HG02678 (cell line): Measurements from ENCODE around the gene ABHD12.

Experiments
- ATAC-seq: cut with Tn5 transposase; IDR thresholded peaks from one replicate; pipeline ENCODE4 v1.9.1; 2021; ENCODE audit warnings: mild to moderate bottlenecking, moderate library complexity; ENCODE audit not compliant: unreplicated experiment

Gene ABHD12

DNA sequence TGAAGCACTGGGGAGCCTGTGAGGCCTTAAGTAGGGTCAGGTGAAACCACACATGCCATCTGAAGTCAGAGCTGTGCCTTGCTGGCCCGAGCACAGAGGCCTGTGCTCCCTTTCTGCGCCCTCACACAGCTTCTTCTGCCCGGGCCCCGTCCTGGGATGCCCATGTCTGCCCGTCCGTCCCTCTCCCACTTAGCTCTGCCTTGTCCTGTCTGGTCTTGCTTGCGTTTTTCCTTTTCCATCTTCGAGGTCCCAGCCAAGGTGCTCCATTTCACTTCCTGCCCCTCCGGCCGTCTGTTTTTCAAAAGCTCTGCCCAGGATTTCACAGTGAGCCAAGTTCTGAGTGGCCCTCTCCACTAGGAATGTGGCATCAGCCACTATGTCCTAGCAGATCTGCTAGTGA, 97.1 kb downstream of the ABHD12 start:
- no peak for ATAC-seq

DNA sequence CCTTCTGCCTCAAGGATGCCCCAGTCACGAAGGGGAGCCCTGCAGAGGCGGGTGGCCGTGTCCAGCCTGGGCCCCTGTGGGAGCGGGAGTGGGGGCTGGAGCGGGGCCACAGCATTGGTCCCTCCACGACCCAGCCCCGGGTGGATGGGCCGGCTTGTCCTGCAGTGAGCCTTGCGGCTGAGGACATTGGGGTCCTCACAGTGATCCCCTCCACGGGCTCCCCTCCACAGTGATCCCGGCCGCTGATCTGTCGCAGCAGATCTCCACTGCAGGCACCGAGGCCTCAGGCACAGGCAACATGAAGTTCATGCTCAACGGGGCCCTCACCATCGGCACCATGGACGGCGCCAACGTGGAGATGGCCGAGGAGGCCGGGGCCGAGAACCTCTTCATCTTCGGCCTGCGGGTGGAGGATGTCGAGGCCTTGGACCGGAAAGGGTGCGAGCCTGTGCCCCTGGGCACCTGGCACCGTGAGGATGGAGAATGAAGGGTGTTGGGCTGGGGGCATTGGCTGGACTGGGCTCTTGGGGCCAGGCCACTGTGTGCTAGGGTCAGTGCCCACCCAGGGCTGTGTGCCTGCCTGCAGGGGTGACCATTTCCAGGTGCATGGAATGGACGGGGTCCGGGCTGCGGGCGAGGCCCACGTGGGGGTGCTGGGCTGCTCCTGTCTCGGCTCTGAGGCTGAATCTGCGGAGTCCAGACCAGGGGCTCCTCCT, 98.3 kb downstream of the ABHD12 start:
- no peak for ATAC-seq

DNA sequence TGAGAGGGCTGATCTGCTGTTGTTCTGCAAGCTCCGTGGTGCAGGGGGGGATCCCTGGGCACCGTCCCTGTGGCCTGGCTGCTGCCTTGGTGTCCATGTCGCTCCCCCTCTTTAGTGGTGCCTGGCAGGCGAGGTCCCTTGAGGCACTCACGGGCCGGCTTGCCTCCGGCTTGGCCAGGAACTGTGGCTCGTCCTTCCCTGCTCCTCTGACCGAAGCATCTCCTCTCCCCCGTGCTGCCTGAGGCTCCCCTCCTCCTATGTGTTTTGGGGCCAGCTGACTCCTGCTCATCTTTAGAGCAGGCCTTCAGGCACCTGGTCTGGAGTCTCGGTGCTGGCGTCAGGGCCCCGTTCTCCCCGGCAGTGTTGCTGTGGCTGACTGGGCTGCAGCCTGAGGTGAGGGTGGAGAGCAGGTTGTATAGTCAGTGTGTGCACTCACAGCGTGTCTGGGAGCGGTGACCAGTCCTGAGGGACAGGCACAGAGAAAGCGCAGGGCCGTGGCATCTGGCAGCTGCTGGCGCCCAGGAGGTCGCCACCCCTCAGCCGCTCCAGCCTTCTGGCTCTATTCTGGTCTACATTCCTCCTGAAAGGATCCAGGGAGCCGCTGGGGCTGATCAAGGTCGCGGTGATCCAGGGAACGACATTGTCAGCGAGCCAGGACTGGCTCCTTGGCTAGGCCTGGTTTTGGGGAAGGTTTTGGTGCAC, 99.1 kb downstream of the ABHD12 start:
- no peak for ATAC-seq

DNA sequence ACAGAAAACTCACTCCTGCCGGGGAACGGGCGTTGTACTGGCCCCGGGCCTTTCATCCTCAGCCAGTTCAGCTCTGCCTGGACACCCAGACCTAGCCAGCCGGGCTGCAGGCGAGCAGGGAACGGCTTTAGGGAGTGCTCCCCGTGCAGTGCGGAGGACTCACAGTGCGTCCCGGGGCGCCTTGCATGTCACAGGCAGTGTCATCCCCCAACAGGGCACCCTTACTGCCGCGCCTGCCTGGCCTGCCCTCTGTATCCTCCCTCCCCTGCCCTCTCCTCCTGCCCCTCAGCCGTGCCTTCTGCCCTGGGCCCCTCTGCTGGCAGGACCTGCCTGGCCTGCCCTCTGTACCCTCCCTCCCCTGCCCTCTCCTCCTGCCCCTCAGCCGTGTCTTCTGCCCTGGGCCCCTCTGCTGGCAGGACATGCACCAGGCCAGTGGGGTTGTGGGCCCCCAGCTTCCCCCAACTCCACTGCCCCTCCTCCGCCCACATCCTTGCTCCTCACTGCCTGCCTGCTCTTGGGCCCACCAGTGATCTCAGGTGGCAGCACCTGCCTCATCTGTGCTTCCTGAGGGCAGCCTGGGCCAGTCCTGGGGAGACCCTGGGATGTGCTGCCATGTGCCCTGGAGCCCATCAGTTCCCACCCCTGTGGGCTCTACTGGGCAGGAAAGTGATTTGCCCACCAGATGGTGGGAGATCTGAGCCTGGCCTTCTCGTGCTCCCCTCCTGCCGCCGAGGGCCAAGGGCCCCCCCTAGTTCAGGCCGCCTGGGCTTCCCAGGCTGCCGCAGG, 99.8 kb downstream of the ABHD12 start:
- no peak for ATAC-seq

DNA sequence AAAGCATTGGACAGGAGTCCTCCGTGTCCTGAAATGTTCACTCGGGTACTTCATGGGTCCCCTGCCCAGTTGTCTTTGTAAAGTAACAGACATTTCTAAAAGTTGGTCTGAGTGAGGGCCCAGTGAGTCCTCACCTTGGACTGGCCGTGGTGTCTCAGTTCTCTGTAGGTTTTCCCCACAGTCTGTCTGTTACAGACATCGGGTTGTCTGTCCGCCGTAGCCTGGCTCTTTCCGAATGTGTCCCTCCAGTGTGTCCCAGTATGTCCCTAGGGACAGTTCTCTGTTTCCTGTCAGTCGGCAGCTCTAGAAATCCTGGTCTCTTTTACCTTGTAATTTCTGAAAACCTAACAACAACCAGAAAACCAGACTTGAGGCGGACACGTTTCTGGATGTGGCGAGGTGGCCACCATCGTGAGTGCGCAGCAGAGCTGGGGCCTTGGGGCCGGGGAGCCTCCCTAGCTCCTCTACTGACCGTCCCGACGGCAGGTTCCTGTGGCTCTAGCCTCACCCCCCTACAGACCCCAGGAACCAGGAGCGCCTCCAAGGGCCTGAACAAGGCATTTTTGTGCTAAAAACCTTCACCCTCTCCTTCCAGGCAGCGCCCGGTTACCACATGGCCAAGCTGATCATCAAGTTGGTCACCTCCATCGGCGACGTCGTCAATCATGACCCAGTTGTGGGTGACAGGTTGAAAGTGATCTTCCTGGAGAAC, 100.6 kb downstream of the ABHD12 start:
- ATAC-seq, result no peak

DNA sequence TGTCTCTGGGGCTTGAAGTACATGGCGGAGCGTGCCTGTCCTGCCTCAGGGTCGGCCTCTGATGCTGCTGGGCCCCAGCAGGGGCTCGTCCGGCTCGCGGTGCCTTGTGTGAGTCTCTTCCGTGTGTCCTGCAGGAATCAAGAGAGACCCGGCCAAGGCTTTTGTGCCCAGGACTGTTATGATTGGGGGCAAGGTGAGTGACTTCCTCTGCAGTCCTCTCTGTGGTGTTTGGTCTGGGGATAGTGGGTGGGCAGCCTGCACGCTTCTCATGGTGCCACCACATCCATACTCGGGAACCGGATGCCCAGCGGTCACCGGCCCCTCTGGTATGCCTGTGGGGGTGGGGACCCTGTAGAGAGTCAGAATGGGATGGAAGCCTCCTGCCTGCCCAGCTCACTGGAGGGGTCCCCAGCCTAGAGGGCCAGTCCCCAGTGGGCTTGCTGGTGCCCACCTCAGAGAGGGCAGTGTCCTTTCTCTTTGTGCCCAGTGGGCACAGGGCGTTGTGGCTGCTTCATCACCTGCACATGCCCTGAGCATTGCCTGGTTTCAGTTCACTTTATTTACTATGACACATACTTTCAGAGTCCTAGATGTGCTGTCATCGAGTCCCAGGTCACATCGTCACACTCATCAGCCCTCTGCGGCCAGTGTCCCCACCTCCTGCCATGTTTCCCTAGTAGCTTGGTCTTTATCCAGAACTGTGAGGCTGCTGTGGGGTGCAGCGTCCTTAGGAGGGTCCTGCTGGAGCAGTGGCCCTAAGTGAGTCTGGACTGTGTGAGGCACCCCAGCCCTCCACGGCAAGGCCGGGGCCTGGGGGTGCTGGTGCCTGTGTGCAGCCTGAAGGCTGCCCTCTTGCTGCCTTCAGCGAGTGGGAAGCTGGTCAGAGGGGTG, 102.1 kb downstream of the ABHD12 start:
- ATAC-seq, result peak; percentile 95

DNA sequence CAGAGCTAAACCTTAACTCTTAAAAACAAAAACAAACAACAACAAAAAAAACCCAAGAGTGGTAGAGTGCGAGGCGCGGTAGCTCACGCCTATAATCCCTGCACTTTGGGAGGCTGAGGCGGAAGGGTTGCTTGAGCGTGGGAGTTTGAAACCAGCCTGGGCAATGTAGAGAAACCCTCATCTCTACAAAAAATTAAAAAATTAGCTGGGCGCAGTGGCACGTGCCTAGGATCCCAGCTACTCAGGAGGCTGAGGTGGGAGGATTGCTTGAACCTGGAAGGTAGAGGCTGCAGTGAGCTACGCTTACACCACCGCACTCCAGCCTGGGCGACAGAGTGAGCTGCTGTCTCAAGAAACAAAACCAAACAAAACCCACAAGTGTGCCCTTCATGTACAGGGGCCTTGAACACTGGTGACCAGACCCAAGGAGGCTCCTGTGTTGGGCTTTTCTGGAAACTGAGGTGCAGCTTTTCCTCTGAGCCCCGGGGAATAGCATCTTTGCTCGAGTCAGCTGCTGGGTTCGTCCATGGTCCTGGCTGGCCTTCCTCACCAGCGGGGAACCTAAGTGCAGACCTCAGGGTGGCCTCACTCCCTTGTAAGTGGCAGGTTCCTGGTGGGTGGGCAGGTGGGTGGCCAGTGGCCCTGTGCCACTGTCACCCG, 102.9 kb downstream of the ABHD12 start:
- no peak for ATAC-seq

DNA sequence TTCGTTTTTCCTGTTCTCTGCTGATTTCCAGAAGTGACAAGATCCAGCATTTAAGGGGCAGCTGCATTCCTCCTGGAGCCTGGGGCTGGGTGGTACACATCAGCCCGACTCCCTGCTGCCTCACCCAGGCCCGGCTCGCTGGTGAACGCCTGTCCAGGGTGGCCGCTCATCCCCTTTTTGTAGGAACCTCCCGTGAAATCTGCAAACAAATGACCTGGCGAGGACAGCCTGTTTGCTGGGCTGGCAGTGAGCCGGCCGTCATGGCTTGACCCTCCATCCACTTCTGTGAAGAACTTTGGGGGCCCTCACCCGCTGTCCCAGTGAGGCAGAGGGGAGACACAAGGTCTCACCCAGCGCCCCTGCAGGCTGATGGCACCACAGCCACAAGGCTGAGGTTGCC, 103.7 kb downstream of the ABHD12 start:
- ATAC-seq, result no peak

DNA sequence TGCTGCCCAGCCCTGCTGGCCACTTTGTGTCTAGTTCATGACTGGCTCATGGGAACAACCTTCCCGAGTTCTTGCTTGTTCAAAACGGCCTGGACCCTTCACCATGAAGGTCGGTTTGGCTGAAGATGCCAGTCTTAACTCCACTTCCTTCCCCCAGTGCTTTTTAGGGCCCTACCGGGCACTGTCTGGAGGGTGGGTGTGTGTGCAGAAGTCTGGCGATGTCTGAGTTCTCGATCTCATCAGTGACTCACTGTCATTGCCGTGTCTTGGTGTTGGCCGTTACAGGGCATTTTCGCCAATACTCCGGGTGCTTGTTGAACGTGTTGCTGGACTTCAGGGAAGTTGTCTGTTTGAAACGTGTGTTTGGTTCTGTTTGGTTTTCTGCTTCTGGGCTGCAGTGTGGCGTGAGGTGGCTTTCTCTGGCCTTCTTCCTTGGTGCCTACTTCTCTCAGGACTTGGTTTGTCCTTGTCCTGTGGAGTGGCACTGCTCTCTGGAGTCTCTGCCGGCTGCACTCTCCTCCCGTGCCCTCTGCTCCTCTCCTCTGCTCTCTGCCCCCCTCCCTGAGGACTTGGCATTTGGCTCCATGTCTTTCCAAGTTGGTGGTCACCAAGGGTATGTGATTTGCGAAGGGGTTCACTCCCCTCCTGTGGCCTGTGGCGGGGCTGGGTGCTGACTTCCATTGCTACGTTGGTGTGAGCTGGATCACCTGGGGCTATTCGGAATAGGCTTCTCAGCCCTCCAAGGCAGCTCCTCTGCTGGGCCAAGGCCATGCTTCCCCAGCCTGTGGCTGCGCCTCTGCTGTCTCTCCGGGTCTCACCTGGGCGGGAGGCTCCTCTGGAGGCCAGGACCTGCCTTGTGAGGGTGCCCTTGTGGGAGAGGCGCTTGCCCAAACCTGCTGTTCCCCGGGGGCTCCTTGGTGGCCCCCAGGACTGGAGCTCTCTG, 104.5 kb downstream of the ABHD12 start:
- ATAC-seq, result no peak

DNA sequence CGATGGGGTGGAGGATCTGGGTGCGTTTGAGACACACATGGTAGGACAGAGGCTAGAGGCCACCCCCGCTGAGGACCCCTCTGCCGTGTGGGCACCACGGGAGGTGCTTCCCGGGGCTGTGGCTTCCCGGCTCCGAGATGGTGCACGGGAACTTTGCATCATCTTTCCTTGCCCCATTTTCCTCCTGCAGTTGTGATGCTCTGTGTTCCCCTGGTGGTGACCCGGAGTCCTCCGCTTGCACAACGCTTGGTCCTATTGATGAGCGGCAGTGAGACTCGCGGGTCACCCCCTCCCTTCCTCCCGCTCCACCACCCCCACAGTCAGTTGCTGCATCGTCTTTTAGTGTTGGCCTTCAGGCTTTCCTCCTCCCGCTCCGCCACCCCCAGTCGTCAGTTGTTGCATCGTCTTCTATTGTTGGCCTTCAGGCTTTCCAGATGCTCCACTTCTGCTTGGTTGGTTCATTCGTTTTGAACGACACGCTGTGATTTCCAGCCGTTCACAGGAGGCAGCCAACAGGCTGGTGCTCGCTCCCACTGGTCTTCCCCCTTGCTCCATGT, 105.5 kb downstream of the ABHD12 start:
- ATAC-seq, result no peak

DNA sequence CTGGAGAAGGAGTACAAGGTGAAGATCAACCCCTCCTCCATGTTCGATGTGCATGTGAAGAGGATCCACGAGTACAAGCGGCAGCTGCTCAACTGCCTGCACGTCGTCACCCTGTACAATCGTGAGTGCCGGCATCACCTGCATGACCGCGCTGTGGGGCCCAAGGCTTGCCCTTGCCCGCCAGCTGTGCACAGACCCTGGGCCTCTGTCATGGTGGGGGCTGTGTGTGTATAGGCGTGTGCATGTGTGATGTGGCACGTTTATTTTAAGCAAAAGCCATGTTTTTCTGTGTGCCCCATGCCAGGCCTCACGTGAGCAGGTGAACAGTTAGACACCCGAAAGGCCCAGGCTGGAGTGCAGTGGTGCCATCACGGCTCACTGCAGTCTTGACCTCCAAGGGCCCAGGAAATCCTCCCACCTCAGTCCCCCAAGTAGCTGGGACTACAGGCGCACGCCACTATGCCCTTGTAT, 106.5 kb downstream of the ABHD12 start:
- no peak for ATAC-seq

DNA sequence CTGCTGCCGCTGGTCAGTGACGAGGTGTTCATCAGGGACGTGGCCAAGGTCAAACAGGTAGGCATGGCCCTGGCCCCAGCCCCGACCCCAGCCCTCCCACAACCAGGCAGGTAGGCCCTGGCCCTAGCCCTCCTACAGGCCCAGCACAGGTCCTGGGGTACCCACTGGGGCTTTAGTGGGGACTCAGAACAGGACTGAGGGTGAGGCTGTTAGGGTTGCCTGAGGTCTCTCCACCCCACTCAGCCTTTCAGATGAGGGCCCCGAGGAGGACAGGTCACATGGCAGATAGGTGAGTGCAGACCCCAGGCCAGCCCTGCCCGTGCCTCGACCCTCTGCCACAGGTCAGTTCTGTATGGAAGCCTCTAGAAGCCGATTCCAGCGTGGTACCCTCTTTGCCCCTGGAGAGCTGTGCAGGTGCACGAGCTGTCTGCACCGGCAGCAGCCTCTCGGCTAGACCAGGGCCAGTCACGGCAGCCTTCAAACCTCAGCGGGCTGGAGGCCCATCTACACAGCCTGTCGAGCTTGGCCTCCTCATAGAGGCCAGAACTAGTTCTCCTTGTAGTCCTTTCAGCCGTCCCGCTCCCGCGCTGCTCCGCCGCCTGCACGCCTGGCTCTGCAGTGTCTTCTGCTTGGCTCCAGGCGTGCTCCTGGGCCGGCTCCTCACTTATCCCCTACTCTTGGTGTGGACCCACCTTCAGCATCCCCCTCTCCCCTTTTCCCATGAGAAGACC, 107.2 kb downstream of the ABHD12 start:
- no peak for ATAC-seq

DNA sequence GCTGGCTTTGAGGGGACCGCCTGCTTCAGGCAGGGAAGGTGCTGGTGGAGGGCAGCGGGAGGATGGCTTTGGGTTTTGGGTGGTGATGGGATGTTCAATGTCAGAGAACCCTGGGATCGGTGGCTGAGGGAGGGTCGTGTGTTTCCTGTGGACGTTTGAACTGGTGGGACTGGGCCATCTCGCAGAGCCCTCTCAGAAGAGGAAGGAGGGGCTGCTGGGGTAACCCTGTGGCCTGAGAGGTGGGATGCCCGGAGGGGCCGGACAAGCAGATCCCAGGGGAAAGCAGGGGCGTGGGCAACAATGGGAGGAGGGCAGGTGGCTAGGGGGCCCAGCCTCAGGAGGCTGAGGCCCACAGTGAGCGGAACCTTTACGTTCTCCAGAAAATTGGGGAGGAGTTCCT, 107.8 kb downstream of the ABHD12 start:
- ATAC-seq, result no peak

DNA sequence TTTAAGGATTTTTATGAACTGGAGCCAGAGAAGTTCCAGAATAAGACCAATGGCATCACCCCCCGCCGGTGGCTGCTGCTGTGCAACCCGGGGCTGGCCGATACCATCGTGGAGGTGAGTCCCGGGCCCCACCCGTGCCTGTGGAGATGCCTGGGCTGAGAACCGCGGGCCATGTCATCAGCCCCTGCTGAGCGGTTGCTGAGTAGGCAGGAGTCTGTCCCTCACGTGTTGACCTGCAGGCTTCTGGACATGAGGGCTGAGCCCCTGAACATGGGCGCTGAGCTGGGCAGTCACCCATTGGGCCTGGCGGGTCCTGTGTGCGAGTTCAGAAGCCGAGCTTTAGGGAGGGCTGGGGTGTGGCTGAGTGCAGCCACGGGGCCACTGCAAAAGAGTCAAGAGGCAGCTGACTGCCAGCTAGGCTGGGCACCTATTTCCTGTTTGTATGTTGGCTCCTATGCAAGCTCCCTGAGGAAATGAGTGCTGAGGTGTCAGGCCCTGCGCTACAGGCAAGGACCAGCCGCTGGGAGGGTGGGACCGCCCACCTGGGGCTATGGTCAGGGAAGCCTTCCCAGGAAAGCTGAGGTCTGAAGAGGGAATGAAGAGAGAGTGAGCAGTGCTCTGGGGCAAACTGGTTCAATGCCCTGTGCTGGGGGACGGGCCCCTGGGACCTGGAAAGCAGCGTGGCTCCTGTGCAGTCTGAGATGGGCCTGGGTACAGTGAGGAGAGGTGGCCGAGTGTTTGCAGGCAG, 108.4 kb downstream of the ABHD12 start:
- ATAC-seq, result no peak

DNA sequence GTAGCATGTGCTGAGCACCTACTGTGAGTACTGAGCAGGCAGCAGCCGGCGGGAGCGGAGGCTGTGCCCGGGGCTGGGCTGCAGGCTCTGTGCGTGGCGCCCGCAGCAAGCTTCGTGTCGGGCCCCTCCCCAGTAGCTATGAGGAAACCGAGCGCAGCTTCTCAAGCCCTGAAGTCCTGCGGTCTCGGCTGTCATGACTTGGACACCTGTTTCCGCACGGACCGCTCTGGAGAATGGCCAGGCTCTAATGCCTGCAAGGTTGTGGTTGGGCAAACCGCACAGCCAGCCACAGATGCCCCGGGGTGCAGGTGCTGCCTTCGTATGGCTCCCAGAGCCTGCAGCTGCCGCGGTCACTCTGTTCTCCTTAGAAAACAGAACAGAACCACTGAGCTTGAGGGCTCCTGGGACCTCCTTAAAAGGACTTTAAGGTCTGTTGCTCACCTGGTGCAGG, 109.1 kb downstream of the ABHD12 start:
- ATAC-seq, result peak; percentile 74
